GM19043 (cell line): ENCODE measurements around the gene STAT4.

Source experiments
- ATAC-seq: cut with Tn5 transposase; IDR thresholded peaks from one replicate; pipeline ENCODE4 v1.9.1; 2021; ENCODE audit warnings: low read depth; ENCODE audit not compliant: unreplicated experiment

The STAT4 gene

GRCh38 chr2:191176801-191177438 lies 26.1 kb upstream of the STAT4 start:
- no peak for ATAC-seq

GRCh38 chr2:191176305-191176704 lies 25.5 kb upstream of the STAT4 start:
- no peak for ATAC-seq

GRCh38 chr2:191174442-191174841 lies 23.6 kb upstream of the STAT4 start:
- ATAC-seq = no peak

- no peak for ATAC-seq
Observed at GRCh38 chr2:191173206-191173605, 22.4 kb upstream of the STAT4 start.

GRCh38 chr2:191171708-191172355 lies 21.0 kb upstream of the STAT4 start:
- ATAC-seq = no peak

GRCh38 chr2:191171286-191171685 lies 20.5 kb upstream of the STAT4 start:
- ATAC-seq = no peak

- ATAC-seq = no peak
Observed at GRCh38 chr2:191170773-191171172, 20.0 kb upstream of the STAT4 start.

GRCh38 chr2:191170301-191170636 lies 19.5 kb upstream of the STAT4 start:
- ATAC-seq = no peak

GRCh38 chr2:191169456-191170300 lies 18.9 kb upstream of the STAT4 start:
- ATAC-seq = no peak

GRCh38 chr2:191167766-191168165 lies 17.0 kb upstream of the STAT4 start:
- ATAC-seq = no peak

- ATAC-seq = no peak
Observed at GRCh38 chr2:191166756-191167445, 16.1 kb upstream of the STAT4 start.

- ATAC-seq = no peak
Observed at GRCh38 chr2:191166111-191166755, 15.4 kb upstream of the STAT4 start.

- peak; percentile 68 for ATAC-seq
Observed at GRCh38 chr2:191165176-191165643, 14.4 kb upstream of the STAT4 start.

GRCh38 chr2:191158747-191159146 lies 8.0 kb upstream of the STAT4 start:
- ATAC-seq = no peak

GRCh38 chr2:191158193-191158592 lies 7.4 kb upstream of the STAT4 start:
- ATAC-seq = no peak

GRCh38 chr2:191155608-191156071 lies 4.8 kb upstream of the STAT4 start:
- no peak for ATAC-seq

- no peak for ATAC-seq
Observed at GRCh38 chr2:191153716-191154115, 2.9 kb upstream of the STAT4 start.

- ATAC-seq = no peak
Observed at GRCh38 chr2:191152482-191153240, 1.9 kb upstream of the STAT4 start.

GRCh38 chr2:191151331-191151730 lies 537 bp upstream of the STAT4 start:
- ATAC-seq = no peak

- ATAC-seq = peak; percentile 29
Observed at GRCh38 chr2:191150230-191150599, 579 bp downstream of the STAT4 start.
